OCI-LY1 (cell line): Measurements from ENCODE around the gene PTPRN2.

ENCODE experiments used
- H2AFZ ChIP-seq: fragments of 200-600 bp; sonication (generic), shearing (Covaris generic); 2 replicates; pipeline ENCODE4 v1.6.0; 2014; ENCODE audit warnings: antibody characterized with exemption, mild to moderate bottlenecking, low read length
- H3F3A ChIP-seq: fragments of 200-600 bp; sonication (generic), shearing (Covaris generic); 2 replicates; pipeline ENCODE4 v1.6.0; 2014; ENCODE audit warnings: mild to moderate bottlenecking, antibody characterized with exemption, low read length, moderate library complexity; ENCODE audit not compliant: insufficient read depth
- H3K27ac ChIP-seq: fragments of 200-600 bp; sonication (generic); 2 replicates; pipeline ENCODE4 v1.5.1; 2014; ENCODE audit warnings: low read length, mixed run types, mild to moderate bottlenecking, low read depth; ENCODE audit not compliant: poor library complexity, severe bottlenecking
- H3K27me3 ChIP-seq: fragments of 200-600 bp; sonication (generic); 2 replicates; pipeline ENCODE4 v1.6.0; 2014; ENCODE audit warnings: antibody characterized with exemption, mild to moderate bottlenecking, low read length, moderate library complexity; ENCODE audit not compliant: insufficient read depth
- H3K36me3 ChIP-seq: fragments of 200-600 bp; sonication (generic); 2 replicates; pipeline ENCODE4 v1.6.1; 2014; ENCODE audit warnings: mild to moderate bottlenecking, antibody characterized with exemption, low read length, moderate library complexity, mixed read lengths; ENCODE audit not compliant: insufficient read depth
- H3K4me1 ChIP-seq: fragments of 200-600 bp; sonication (generic); 2 replicates; pipeline ENCODE4 v1.5.1; 2014; ENCODE audit warnings: mild to moderate bottlenecking, low read length, moderate library complexity; ENCODE audit not compliant: insufficient read depth, severe bottlenecking
- H3K4me2 ChIP-seq: fragments of 200-600 bp; sonication (generic), shearing (Covaris generic); 2 replicates; pipeline ENCODE4 v1.6.1; 2014; ENCODE audit warnings: low read length
- H3K4me3 ChIP-seq: fragments of 200-600 bp; sonication (generic); 2 replicates; pipeline ENCODE4 v1.5.1; 2014; ENCODE audit warnings: low read length, low read depth, mild to moderate bottlenecking, mixed read lengths; ENCODE audit not compliant: poor library complexity, severe bottlenecking
- H3K79me2 ChIP-seq: fragments of 200-600 bp; shearing (Covaris generic); 2 replicates; pipeline ENCODE4 v1.6.1; 2016; ENCODE audit warnings: mixed run types, low read length, mixed read lengths; ENCODE audit not compliant: insufficient read depth
- H3K9ac ChIP-seq: fragments of 200-600 bp; sonication (generic), shearing (Covaris generic); 2 replicates; pipeline ENCODE4 v1.6.1; 2014; ENCODE audit warnings: mild to moderate bottlenecking, low read length, mixed read lengths
- H3K9me2 ChIP-seq: fragments of 200-600 bp; sonication (generic), shearing (Covaris generic); 2 replicates; pipeline ENCODE4 v1.6.1; 2014; ENCODE audit warnings: low read depth, mild to moderate bottlenecking, low read length, mixed read lengths
- H3K9me3 ChIP-seq: fragments of 200-600 bp; shearing (Covaris generic); 2 replicates; pipeline ENCODE4 v1.6.1; 2014; ENCODE audit warnings: low read length, mixed read lengths
- H4K20me1 ChIP-seq: fragments of 200-600 bp; sonication (generic), shearing (Covaris generic); 2 replicates; pipeline ENCODE4 v1.6.0; 2016; ENCODE audit warnings: mild to moderate bottlenecking, low read length; ENCODE audit not compliant: insufficient read depth
- EZH2 ChIP-seq: fragments of 200-600 bp; sonication (generic), shearing (Covaris generic); IDR thresholded peaks from 2 replicates; pipeline ENCODE4 v1.8.0; 2017; ENCODE audit warnings: borderline replicate concordance, mixed run types, mild to moderate bottlenecking, antibody characterized with exemption, low read length, moderate library complexity, mixed read lengths
- TF ChIP-seq, protein P1 (sequence below): fragments of 200-600 bp; sonication (generic), shearing (Covaris generic); IDR thresholded peaks from 2 replicates; pipeline ENCODE4 v1.5.1; 2017; ENCODE audit warnings: mild to moderate bottlenecking, antibody characterized with exemption, low read length, moderate library complexity, mixed read lengths

PTPRN2 gene

DNA sequence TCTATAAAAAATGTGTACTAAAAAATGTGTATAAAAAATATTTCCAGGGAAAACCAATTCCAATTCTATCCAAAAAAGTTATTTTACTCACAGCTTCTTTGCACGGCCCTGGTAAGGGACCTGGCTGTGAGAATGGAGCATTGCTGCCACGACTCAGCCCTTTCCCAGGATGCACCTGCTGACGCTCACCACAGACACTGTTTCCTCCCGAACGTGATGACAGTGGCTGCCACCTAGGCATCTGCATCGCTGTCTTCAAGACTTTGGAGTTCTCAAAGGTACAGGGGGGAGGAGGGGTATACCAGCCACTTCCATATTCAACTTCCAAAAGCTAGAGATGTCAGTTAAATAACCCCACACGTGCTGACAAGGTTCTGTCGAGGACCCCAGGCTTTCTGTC lies 23.9 kb upstream of the PTPRN2 start:
- Histone ChIP-seq H3K4me1 (peaks cover 29% of the 10 kb centered on the region), H3K9me2 (no peaks in the 10 kb centered on the region), H3K79me2 (no peaks in the 10 kb centered on the region), H2AFZ (no peak overlapping the region), H3K9ac (no peak overlapping the region), H3K4me2 (no peak overlapping the region), H3K36me3 (peaks cover 40% of the 10 kb centered on the region), H3K27me3 (no peaks in the 10 kb centered on the region), H3K4me3 (no peak overlapping the region), H3K9me3 (no peaks in the 10 kb centered on the region), H4K20me1 (no peaks in the 10 kb centered on the region), H3F3A (no peaks in the 10 kb centered on the region), H3K27ac (no peak overlapping the region)
- TF ChIP-seq, protein P1, sequence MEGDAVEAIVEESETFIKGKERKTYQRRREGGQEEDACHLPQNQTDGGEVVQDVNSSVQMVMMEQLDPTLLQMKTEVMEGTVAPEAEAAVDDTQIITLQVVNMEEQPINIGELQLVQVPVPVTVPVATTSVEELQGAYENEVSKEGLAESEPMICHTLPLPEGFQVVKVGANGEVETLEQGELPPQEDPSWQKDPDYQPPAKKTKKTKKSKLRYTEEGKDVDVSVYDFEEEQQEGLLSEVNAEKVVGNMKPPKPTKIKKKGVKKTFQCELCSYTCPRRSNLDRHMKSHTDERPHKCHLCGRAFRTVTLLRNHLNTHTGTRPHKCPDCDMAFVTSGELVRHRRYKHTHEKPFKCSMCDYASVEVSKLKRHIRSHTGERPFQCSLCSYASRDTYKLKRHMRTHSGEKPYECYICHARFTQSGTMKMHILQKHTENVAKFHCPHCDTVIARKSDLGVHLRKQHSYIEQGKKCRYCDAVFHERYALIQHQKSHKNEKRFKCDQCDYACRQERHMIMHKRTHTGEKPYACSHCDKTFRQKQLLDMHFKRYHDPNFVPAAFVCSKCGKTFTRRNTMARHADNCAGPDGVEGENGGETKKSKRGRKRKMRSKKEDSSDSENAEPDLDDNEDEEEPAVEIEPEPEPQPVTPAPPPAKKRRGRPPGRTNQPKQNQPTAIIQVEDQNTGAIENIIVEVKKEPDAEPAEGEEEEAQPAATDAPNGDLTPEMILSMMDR, result no peak
- TF ChIP-seq EZH2, result no peak

DNA sequence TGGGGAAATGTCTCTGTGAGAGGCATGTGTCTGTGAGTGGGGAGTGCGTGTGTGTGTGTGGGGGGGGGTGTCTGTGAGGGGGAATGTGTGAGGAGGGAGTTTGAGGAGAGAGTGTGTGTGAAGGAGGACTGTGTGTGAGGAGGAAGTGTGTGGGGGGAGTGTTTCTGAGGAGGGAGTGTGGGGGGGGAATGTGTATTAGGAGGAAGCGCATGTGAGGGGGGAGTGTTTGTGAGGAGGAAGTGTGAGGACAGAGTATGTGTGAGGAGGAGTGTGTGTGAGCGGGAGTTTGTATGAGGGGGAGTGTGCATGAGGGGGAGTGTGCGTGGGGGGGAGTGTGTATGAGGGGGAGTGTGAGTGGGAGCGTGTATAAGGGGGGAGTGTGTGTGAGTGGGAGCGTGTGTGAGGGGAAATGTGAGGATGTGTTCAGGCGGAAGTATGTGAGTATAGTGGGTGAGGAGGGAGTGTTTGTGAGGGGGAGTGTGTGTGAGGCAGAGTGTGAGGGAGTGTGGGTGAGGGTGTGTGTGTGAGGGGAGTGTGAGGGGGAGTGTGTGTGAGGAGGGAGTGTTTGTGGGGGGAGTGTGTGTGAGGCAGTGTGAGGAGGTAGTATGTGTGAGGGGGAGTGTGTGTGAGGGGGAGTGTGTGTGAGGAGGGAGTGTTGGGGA lies 21.8 kb upstream of the PTPRN2 start:
- peaks cover 34% of the 10 kb centered on the region for H3K36me3 ChIP-seq
- H3K4me2 ChIP-seq, result no peak overlapping the region
- H3K79me2 ChIP-seq, result no peaks in the 10 kb centered on the region
- H3F3A ChIP-seq, result no peaks in the 10 kb centered on the region
- no peak for TF ChIP-seq EZH2
- TF ChIP-seq, protein P1, result no peak
- no peaks in the 10 kb centered on the region for H3K9me2 ChIP-seq
- H2AFZ ChIP-seq, result no peak overlapping the region
- no peak overlapping the region for H3K9ac ChIP-seq
- H3K4me1 ChIP-seq, result peaks cover 26% of the 10 kb centered on the region
- H3K4me3 ChIP-seq, result no peak overlapping the region
- no peaks in the 10 kb centered on the region for H3K27me3 ChIP-seq
- no peaks in the 10 kb centered on the region for H4K20me1 ChIP-seq
- H3K9me3 ChIP-seq, result no peaks in the 10 kb centered on the region
- peak overlapping the region; percentile 18 for H3K27ac ChIP-seq

DNA sequence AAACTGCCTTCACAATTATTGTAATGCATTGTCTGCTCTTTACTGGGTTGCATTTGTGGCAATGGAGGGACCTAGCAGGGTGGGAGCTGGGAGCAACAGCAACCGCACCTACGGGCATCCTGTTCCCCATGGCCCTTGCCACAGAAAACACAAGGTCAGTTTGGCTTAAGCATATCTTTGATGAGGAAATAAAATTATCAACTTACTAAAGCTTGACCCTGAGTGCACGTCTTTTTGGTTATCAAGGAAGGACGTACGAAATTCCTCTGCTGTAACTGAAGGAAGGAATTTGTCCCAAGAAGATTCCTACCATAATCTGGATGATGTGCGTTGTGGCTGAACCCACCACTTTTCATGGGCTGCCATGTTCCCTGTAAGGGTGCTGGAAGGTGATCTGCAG lies 19.9 kb upstream of the PTPRN2 start:
- Histone ChIP-seq H4K20me1 (no peaks in the 10 kb centered on the region), H3K27me3 (no peaks in the 10 kb centered on the region), H3F3A (no peaks in the 10 kb centered on the region), H3K79me2 (no peaks in the 10 kb centered on the region), H3K4me3 (no peak overlapping the region), H2AFZ (no peak overlapping the region), H3K4me2 (no peak overlapping the region), H3K9me3 (no peaks in the 10 kb centered on the region), H3K9me2 (no peaks in the 10 kb centered on the region), H3K4me1 (peaks cover 12% of the 10 kb centered on the region), H3K9ac (no peak overlapping the region), H3K27ac (no peak overlapping the region), H3K36me3 (peaks cover 29% of the 10 kb centered on the region; the same call in 1 of the 2 replicates)
- TF ChIP-seq, protein P1, result no peak
- TF ChIP-seq EZH2, result no peak
